ENCODE measurements around the gene CCDC82.

CCDC82 gene

DNA sequence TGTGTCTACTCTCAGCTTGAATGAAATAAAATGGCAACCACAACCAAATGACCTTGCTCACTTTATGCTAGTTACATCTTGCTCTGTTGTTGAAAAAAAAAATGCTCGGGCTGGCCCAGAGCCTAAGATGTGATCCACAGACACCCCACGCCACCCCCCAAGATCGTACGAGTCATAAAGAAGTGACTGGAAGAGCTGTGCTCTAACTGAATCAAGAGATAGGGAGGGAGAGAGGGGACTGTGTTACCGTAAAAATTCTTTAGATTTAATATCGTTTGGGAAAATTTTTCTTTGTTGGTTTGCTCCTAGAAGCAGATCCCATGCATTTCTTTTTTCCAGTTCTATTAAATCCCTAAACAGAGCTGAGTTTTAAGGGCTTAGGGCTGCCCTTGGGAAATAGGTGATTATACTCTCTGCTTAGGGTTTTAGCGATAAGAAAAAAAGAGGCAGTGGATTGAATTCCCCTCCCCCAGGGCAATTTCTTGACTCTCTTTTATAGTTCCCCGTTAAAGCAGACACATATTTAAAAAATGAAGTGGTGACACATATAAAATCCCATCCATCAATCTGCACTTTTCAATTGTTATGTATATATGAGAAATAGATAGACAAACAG lies 61.2 kb downstream of the CCDC82 start:
- DNase-seq: no peak

DNA sequence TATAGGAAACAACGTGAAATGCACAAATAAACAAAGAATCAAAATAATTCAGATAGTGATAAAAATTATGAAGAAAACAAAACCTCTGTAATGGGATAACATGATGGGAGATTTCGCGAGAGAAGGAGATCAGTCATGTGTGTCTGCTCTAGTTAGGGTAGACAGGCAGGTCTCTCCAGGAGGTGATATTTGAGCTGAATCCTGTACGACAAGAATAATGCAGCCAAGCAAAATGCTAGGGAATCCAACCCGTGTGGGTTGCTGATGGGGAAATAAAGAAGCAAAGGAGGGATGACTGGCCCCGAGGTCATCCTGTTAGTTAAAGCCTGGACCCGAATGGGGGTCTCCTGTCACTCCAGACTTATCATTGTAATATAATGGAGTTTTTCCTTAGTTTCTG lies 62.8 kb downstream of the CCDC82 start:
- no peak for DNase-seq

DNA sequence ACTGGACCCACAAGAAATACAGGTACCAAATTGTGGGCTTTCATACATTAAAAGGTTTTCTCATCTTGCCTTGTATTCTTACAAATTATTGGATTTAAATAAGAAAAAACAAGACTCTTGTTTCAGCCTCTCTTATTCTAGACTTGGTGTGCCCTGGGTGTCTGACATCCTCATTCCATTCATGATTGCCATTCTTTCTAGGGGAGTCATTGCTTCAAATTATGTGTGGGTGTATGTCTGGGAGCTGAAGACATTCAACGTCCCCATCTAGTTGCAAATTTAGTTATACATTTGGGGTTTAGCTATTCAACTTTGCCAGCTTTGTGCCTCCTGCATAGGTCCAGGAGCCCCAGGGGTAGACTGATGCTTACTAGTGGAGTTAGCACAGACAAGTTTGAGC lies 64.8 kb downstream of the CCDC82 start:
- DNase-seq: no peak

DNA sequence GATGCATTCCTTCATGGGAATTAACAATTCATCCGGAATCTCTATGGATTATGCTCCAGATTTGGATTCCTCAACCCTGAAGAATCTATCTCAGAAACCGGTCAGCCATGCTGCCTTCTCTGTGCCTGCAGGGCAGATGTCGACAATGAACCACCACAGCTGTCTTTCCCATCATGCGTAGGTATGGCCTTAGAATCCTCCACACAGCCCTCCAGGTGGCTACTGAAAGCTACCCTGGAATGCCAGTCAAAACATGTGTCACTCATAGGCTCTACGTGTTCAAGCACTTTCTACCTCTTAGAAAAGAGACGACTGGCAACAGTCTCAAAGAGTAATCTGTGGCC lies 66.1 kb downstream of the CCDC82 start:
- DNase-seq: no peak

DNA sequence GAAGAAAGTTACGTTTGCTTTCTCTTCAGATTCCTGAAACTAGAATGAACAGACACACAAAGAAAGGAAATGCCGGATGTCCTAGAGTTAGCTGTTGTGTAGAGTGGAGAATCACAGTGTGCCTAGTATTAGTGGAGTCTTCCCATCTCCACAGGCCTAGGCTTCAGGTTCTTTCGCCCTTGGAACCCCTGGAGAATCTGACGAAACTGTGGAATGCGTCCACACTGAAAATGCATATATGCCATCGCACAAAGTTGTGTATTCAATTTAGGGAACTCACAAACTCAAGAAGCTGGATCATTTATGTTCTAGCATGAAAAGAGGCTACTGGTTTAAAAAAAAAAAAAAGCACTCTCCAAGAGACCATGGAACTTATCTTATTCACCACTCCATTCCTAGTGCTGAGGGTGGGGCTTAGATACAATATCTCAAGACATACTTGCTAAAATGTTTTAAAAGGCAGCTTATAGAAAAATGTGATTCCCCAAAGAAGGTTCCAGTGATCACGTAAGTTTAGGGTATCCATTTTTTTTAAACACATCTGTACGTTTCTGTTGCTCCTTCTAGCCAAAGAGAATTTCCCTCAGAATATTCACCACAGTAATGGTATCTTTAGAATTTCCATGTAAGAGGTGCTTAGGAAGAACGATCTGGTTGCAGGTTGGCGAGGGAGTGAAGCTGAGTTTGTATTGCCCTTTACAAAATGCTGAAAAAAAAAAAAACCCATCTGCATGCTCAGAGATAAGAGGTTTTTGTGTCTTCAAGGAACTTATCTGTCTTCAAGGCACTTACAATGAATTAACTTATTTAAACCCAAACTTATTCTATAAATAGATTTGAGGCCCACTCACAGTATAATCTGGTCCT lies 66.7 kb downstream of the CCDC82 start:
- DNase-seq: no peak

DNA sequence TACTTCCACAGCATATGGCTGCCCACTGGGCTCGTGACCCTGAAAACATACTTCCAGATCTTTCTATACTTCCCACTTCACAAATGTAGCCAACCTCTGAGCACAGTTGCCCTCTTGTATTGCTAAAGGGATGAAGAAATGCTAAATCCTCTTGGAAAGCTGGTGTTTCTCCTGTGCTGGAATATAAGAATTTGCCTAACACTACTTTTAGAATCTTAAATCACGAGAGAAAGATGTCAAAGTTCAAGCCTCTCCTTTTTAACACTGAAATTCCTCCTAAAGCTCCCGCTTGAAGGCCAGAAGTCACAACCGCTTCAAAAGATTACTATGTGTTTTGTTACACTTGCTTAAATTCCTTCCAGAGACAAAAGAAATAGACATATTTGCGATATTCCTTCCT lies 68.6 kb downstream of the CCDC82 start:
- no peak for DNase-seq

DNA sequence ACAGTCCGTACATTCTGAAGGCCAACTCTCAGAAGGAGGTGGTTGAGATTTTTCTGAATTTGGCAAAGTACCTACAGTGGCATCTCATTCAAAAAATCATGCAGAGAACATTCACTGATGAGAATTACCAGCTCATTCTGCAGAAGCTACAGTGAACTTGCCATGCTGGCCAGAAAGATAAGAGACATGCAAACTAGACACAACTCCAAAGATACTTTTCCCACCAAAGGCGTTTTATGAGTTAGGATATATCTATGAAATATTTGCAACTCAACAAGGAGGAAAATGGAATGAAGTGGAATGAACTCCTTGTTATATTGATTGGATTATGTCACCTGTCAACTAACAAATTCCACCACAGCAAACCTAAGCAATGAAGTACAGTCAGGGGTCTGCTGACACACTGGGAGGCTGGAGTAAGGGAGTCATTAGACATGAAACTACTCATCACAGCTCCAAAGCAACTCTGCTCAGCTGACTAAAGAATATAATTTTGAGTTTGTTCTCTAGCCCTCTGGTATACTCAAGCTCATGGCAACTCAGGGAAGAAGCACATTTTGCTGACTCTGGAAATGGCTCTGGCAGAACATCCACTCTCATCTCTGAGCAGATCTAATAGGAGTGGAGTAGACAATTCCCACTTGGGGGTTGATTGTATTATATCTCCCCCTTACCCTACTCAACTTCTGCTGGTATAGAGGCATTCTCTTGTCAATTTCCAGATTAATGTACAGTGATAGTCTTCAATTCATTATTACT lies 69.6 kb downstream of the CCDC82 start:
- DNase-seq: no peak

DNA sequence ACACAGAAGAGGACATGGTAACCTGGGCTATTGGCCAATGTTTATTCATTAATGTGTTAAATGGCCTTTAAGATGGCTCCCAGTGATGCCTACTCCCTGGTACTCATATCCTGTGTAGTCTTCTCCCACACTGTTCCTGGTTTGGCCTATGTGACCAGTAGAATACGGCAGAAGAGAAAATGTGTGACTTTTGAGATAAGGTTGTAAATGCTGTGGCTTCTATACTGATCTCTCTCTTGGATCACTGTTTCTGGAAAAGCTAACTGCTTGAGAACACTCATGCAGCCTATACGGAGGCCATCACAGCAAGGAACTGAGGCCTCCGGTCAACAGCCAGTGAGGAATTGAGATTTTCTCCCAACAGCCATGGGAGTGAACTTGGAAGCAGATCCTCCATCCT lies 70.9 kb downstream of the CCDC82 start:
- DNase-seq: no peak

DNA sequence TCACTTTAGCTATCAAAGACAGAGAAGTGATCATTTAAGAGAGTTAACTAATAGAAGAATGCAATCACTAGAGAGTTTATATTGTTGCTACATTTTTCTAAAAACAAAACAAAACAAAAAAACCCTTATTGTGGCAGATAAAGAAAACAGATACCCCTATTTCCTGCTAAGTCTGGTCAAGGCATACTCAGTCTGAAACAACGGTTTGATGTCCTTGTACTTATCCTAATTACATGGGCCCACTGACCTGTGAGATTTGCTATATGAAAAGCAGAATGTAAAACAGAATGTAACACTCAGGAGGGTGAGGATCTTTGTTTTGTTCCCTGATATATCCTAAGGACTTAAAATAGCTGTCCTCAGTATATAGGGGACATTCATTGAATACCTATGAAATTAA lies 71.3 kb downstream of the CCDC82 start:
- DNase-seq: no peak

DNA sequence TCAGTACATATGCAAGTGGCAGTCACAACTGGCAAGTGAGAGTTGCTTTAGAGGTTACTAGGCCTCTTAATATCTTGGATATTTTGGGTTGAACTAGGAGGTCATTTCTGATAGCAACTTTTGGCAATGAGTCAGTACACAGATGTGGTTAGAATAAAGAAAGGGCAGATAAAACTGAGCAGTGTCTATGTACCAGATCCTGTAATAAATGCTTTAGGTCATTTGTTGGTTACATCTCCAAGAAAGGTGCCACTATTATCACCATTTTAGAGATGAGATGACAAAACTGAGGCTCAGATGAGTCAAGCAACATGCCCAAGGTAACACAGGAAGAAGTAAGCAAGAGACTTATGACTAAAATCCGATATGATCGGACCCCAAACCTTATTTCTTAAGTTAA lies 71.7 kb downstream of the CCDC82 start:
- no peak for DNase-seq

DNA sequence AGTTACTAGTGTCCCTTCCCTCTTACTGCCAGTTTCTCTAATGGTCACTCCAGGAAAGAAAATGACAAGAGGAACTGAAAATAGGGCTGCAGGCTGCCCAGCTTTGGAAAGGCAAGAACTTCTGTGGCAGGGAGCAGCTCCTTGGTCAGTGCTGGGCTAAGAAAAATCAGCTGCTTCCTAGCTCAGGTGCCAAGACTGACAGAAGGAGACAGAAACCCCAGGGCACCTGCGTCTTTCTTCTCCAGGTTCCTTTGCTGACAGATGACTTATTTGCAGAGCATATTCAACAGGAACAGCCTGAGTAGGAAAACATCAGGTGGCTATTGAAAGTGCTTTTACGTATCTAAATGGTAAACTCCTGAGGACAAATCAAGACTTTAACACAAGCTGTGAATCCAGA lies 72.1 kb downstream of the CCDC82 start:
- DNase-seq: no peak

DNA sequence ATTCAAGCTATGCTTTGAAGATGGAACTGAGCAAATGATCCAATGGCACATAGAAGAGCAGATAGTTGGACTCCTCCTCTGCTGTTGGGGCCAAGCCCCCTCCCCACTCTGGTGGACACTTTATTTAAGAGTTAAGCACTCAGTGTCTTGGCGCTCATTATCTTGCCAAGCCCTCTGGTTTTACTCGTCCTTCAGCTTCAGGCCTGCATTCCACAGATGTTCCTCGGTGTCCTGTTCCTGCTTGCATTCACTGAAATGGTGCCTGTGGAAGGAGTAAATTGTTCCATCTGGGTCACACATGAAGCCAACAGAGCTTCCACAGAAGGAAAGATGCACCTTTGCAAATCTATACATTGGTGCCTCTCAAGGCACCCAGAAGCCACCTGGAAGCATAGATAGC lies 72.8 kb downstream of the CCDC82 start:
- DNase-seq: no peak

DNA sequence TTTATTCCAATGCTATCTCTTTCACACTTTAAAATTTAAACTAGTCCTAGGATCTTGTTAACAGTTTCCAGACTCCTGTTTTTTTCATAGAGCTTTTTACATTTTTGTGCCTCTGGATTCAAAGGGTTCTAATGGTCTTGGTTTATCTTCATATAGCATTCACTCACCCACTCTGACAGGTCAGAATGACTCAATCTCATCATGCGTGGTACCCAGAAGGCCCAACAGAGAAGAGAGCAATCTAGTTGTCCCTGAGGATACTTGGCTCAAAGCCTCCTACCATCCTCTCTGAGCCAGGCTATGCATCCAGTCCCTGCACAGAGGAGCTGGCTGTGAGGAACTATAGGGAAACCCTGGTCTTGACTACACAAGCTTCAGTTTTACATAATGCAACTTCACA lies 74.2 kb downstream of the CCDC82 start:
- no peak for DNase-seq

DNA sequence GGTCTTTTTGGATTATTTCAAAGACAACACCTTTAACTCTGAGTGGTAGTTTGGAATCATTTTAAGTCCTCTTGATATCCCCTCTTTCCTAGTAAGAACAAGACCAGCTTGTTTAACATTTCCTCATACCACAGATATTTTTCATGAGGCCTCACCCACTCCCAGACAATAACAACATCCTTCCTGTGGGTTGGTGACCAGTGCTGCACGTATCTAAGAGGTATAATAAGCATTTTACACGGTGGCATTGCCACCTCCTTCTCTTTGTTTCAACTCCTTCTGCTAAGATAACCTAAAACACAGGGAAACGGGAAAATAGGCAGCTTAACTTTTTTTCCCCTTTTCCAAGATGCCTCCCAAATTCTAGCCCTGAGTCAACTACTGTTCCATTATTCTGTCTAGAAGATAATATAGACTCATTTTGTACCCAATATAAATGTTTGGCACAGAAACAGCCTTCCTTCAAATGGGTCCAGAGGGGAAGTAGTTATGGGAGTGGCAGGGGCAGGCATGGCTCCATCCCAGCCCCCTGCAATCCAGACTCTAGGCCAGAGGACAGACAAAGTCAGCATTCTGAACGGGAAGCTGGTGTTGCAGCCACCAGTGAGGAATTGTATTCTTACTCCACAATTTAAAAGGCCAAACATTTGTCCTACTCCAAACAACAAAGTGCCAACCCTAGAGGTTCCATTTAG lies 75.2 kb downstream of the CCDC82 start:
- DNase-seq: peak; percentile 8 to 21

DNA sequence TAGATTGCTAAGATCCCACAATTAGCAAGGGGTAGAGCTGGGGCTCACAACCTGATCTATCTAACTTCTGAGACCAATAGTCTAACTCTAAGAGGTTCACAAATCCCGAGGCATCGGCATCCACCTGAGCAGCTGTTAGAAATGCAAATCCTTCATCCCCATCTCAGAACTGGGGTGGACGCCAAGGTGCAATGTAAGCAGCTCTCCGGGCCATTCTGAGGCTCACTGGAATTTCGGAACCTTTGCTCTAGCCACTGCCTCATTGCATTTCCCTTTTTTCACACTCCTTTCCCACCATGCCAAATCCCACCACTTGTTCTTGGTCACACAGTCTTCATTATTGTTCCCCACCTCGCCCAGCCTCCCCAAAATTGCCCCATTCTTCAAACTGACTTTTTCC lies 76.5 kb downstream of the CCDC82 start:
- peak; percentile 9 to 36 for DNase-seq

DNA sequence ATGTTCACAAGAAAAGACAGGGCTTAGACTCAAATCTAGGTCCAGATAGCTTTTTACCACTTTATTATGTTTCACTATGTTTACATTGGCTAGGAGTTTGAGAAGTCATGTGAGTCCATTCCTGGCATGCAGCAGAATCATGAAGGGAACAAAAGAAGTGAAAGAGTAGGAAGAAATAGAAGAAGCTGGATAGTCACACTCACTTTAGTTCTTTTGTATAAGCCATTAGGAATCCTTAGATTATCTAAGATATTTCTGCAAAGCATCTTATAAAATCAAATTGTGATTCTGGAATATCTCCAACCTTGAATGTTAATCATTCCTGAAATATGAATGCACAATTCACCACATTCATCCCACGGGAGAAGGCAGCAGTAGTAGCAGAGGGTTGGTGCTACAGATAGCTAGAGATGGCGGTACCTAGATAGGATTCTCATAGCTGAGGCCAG lies 78.6 kb downstream of the CCDC82 start:
- DNase-seq: no peak

DNA sequence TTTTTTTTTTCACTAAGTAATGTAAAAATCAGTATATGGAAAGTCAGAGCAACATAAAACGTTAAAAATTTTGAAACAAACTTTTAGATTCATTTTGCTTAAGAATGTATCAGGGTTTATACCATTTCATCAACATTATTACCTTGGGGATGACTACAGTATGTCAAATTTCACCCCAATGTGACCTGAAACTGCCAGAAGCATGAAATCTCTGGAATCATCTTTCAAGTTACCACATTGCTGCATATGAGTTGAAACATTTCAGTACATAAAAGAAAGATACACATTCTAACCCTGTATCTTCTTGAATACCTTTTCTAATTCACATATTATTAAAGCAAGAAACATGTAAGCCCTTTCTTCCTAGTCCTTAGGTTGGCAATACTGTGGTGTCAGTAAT lies 79.5 kb downstream of the CCDC82 start:
- DNase-seq: no peak

DNA sequence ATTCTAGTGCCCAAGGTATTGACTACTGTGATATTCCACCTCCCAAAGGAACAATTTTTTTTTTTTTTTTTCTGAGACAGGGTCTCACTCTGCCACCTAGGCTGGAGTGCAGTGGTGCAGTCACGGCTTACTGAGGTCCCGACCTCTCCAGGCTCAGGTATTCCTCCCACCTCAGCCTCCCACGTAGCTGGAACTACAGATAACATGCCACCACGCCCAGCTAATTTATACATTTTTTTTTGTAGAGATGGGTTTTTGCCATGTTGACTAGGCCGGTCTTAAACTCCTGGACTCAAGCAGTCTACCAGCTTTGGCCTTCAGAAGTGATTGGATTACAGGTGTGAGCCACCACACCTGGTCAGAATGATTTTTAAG lies 80.1 kb downstream of the CCDC82 start:
- no peak for DNase-seq

DNA sequence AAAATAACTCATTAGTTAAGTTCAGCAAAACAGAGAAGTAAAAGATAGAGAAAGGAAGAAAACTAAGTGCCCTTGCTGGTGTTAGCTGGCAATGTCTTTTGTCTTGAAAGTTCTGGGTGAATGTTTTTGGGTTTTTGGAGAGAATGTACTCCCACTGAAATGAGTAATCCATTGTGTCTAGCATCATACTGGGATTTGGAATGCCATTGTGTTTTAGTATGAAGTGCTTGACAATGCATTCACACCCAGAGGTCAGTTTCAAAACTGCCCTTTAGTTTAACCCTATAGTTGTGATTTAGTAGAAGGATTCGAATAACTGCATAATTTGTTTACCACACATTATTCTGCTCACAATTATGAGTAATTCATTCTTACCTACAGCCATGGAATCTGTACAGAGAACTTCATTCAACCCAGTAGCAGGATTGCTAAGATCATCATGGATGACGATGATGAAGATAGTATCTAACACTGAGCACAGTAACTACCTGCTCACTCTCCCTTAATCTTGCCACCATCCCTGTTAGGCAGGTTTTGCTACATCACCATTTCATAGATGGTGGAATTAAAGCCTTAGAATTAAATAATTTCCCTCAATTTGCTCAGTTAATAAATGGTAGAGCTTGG lies 80.6 kb downstream of the CCDC82 start:
- no peak for DNase-seq

DNA sequence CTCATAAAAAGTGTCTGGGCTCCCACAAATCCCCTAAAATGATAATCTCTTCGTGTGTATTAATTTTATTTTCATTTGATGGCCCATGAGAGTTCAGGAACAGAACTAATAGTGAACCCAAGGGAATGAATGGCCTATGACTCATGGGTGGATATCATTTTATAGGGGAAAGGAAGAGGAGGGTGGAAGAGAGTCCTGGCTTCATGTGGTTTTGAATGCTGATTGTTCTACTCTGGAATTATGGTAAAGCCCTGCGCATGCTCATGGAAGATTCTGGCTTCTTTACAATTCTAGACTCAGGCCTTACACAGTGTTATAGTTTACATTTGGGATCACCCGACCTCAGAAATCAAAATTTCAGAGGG lies 82.0 kb downstream of the CCDC82 start:
- DNase-seq: no peak

DNA sequence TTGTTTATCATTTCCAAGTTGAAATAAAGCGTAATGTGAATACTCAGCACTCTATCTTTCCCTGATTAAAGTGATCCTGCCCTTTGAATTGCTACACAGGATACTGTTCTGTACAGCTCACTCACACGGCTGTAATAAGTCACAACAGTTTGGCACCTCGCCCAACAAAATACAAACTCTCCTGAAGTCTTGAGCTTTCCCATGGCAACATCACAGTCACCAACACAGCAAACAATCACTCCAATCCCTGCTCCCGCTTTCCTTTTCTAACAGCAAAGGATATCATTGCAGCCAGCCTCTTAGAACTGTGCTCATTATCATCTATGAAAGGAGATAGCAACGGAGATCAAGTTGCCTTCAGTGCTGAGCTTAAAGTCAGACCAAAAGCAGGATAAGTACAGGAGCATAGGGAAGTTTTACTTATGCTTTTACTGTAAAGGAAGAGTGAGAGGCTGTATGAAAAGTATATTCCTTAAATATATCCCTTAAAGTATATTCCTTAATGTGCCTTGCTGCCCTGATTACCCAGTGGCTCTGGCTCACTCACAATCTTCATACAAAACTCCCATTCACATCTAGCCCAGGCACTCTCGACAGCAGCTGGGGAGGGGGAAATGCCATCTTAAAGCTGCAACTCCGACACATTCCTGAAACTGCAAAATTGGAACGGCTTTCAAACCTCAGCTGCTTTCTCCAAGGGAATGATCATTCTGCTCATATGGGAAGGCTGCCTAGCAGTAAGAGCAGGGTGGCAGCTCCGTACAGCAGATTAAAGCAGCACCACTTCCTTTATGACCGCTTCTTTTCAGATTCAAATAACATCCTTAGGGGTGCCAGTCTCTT lies 82.6 kb downstream of the CCDC82 start:
- DNase-seq: no peak

DNA sequence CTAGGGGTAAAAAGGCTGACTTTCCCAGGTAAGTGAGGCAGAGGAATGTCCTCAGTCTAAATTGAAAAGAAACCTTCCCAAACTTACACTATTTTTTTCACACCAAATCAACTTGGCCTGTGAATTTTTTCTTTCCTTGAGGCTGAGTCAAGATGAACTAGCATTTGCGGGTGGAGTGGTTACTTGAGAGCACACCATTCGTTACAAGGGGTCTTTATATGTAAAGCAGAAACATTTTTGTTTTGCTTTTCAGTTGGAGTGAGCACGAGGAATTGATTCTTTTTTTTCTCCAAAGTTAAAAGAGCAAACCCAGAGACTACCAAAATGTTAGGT lies 83.1 kb downstream of the CCDC82 start:
- DNase-seq: no peak

All from Kasumi-1 (cell line).